ENCODE results near the gene DENND11. TPM values are rescaled to one million over a fixed set of nuclear protein-coding genes. Genes with fewer than 3 reads are reported as not detected.

Gene DENND11
- total RNA-seq, 4 donors from 2014 or later, result 12.4 to 28.4 (median 19.6) TPM

DNA sequence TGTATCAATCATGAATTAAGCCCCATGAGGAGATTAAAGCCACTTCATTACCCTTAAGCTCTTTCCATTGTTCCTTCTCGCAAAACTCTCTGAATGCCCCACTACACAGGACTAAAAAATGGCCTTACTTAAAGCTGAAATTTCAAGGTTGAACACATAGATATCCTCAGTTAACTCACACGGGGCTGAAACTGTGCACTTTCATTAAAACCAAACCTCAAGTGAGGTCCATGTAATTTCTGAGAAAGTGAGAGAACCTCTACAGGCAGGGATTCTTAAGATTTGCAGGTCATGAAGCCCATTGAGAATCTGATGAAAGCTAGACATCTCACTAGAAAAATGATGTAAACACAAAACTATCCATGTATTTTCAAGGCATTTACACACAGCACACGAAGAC is 15.9 kb downstream of the DENND11 start:
- DNase-seq (ENCODE audit: low spot score) (no peak), ATAC-seq (ENCODE audit: low FRiP score) (no peak)
- TF ChIP-seq, protein P1, sequence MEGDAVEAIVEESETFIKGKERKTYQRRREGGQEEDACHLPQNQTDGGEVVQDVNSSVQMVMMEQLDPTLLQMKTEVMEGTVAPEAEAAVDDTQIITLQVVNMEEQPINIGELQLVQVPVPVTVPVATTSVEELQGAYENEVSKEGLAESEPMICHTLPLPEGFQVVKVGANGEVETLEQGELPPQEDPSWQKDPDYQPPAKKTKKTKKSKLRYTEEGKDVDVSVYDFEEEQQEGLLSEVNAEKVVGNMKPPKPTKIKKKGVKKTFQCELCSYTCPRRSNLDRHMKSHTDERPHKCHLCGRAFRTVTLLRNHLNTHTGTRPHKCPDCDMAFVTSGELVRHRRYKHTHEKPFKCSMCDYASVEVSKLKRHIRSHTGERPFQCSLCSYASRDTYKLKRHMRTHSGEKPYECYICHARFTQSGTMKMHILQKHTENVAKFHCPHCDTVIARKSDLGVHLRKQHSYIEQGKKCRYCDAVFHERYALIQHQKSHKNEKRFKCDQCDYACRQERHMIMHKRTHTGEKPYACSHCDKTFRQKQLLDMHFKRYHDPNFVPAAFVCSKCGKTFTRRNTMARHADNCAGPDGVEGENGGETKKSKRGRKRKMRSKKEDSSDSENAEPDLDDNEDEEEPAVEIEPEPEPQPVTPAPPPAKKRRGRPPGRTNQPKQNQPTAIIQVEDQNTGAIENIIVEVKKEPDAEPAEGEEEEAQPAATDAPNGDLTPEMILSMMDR (IDR thresholded peaks at IDR 0.05), result no peak

DNA sequence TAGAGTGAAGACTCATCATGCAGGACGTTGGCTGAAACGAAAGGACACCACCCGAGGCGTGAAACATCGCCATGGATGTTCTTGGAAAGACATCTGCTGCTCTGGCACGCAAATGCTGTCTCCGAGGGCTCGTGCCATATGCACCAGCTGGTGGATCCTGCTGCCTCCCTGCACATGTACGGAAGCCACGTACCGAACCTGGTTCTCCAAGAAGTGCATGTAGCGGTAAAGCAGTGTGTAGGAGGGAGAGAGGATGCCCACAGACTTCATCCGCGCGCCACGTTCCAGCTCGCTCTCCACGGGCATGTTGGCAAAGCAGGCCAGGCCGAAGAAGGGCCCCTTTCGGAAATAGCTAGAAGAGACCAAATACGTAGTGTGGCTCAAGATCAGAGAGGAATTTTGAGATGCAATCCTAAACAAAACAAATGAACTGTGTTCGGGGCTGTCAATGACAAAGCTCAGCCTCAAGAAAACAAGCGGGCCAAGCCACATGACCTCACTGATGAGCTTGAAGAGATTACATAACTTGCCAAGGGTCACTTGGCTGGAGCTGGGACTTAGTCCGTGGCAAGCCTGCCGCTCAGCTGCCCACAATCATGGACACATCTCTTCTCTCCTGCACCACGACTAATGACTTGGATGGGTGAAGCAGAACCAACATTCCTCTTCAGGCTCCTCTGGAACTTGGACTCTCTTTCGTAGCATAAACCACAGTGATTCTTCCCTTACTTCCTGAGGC is 16.5 kb downstream of the DENND11 start:
- DNase-seq (ENCODE audit: low spot score), result no peak
- TF ChIP-seq, protein P1 (IDR thresholded peaks at IDR 0.05), result no peak
- ATAC-seq (ENCODE audit: low FRiP score), result no peak

DNA sequence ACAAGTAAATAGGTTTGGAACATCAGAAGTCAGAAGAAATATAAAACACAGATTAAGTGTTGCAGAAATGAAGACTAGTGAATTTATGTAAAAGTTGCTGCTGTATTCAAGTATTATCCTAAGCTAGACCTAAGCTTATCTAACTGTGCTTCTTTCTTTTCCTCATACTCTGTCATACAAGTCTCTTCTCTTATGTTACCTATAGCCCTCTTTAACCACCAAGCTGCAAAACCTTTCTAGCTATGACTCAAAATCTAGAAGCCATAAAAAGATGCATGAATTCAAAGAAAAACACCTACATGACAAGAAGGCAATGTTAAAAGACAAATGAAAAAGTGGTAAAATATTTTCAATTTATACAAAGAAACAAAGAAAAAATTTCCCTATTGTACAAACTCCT is 23.0 kb downstream of the DENND11 start:
- TF ChIP-seq, protein P1 (IDR thresholded peaks at IDR 0.05), result no peak
- no peak for ATAC-seq (ENCODE audit: low FRiP score)
- DNase-seq (ENCODE audit: low spot score), result no peak

DNA sequence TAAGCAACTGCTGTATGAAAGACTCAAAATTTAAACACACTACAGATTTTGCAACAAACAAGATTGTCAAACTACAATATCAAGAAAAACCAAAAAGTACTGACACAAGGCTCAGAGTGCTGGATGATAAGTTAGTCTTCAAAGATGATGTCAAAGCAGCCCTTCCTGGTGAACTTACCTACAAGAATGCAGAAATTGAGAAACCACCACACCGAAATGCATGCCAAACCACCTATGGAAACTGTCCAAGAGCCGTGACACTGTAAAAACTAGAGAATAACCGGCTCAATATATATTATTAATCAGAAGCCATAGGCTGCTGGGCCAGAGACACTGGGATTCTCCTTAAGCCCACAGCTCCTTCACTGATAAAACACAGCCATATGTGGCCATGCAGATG is 25.3 kb downstream of the DENND11 start:
- DNase-seq (ENCODE audit: low spot score) (no peak), ATAC-seq (ENCODE audit: low FRiP score) (no peak)
- TF ChIP-seq, protein P1 (IDR thresholded peaks at IDR 0.05), result no peak

DNA sequence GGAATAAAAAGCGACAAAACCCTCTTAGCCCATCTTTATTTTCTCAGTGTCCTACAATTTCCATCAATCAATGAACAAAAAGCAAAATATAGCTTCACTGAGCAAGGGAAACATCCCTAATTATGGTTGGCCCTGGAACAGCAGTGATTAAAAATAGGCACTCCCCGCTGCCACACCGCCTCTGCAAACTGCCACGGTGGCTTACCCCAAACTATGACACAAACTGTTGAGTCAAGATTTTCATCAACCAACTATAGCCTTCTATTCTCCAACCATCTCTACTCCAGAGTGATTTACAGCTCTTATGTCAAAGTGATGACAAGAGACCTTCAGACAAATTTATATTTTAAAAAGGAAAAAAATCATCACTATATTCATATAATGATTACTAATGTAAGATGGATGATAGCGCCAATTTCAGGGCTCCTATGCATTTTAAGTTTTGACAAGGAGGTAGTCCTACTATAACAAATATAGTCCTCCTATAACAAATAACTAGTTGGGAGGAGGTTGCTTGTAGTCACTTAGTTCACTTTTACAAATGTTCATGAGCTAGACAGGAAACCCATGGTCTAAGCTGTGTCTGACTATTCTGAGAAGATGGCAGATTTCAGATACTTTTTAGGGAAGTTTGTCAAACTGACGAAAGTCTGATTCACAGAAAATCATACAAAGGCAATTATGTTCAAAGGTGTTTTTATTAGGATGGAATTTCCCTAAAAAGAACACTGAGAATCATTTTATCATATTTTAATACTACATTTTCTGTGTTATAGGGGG is 26.3 kb downstream of the DENND11 start:
- no peak for ATAC-seq (ENCODE audit: low FRiP score)
- DNase-seq (ENCODE audit: low spot score), result no peak
- TF ChIP-seq, protein P1 (IDR thresholded peaks at IDR 0.05), result no peak

DNA sequence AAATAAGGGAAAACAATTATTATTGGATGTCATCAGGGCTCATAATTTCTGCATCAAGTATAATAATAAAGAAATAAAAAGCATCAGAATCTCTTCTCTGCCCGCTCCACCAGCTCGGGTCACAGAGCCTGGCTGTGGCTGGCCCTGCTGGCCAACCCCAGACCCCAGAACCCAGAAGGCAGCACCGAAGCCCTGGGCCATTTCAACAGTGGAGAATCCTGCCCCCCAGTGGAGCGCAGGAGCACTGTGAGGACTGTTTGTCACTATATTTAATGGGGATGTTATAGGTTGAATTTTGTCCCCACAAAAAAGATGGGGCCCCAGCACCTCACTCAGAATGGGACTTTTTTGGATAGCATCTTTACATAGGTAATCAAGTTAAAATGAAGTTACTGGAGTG is 27.3 kb downstream of the DENND11 start:
- ATAC-seq (ENCODE audit: low FRiP score) (no peak), DNase-seq (ENCODE audit: low spot score) (no peak)
- TF ChIP-seq, protein P1 (IDR thresholded peaks at IDR 0.05), result no peak

Data from omental fat pad (tissue), 4 donors.